Caco-2 (cell line): Measurements from ENCODE around the gene TSEN34. TPM values are rescaled to one million over a fixed set of nuclear protein-coding genes. Genes with fewer than 3 reads are reported as not detected.
"Not testable (repeated sequence)": the region's sequence is repeated elsewhere in the genome, so short reads cannot be mapped to it uniquely, and the experiment has no call there.

Experiments used
- BruUV-seq: library from RNA; stranded (reverse); fragments of 400-500 nt; replicated peaks from 2 replicates; lab custom pipeline; 2021; lab: Mats Ljungman, UMichigan
- CTCF ChIA-PET: fragments of 300-600 bp; sonication (Branson Sonifier 250); formaldehyde crosslinking; loops from one replicate; lab custom pipeline; 2022; ENCODE audit warnings: antibody characterized with exemption; lab: Charles Lee
- POLR2A ChIA-PET: fragments of 300-600 bp; sonication (Branson Sonifier 250); formaldehyde crosslinking; loops from one replicate; lab custom pipeline; 2022; ENCODE audit warnings: antibody characterized with exemption; lab: Charles Lee
- DNase-seq, 2 experiments: peaks; one replicate each; pipeline versions ENCODE4 v3.0.0 to v3.0.0-alpha.2; 2020 to 2022
- H3K27me3 ChIP-seq: replicated peaks from 2 replicates; pipeline ENCODE4 v1.6.0; 2011; ENCODE audit warnings: low read length; ENCODE audit not compliant: control insufficient read depth, insufficient read depth
- H3K36me3 ChIP-seq: 2 replicates; pipeline ENCODE4 v1.5.1; 2011; ENCODE audit warnings: low read length; ENCODE audit not compliant: control insufficient read depth, insufficient read depth
- H3K4me1 ChIP-seq: fragments of 250-450 bp; sonication (Bioruptor Pico); 2 replicates; pipeline ENCODE4 v1.5.1; 2020; ENCODE audit warnings: mild to moderate bottlenecking
- H3K4me3 ChIP-seq: 2 replicates; pipeline ENCODE4 v1.5.1; 2011; ENCODE audit warnings: low read depth, mild to moderate bottlenecking, control low read depth, low read length
- H3K9me3 ChIP-seq: fragments of 250-450 bp; sonication (Bioruptor Pico); 2 replicates; pipeline ENCODE4 v1.5.1; 2020; ENCODE audit warnings: mild to moderate bottlenecking, moderate library complexity
- H3K27ac Mint-ChIP-seq: one replicate; pipeline ENCODE4 v1.8.0; 2022; ENCODE audit warnings: mixed read lengths; ENCODE audit not compliant: unreplicated experiment
- H3K27me3 Mint-ChIP-seq: one replicate; pipeline ENCODE4 v1.8.0; 2022; ENCODE audit warnings: mixed read lengths; ENCODE audit not compliant: insufficient read depth, unreplicated experiment
- H3K36me3 Mint-ChIP-seq: one replicate; pipeline ENCODE4 v1.8.0; 2022; ENCODE audit warnings: mild to moderate bottlenecking, mixed read lengths; ENCODE audit not compliant: insufficient read depth, unreplicated experiment
- H3K4me1 Mint-ChIP-seq: one replicate; pipeline ENCODE4 v1.8.0; 2022; ENCODE audit warnings: low read depth, mixed read lengths; ENCODE audit not compliant: unreplicated experiment
- H3K4me3 Mint-ChIP-seq: one replicate; pipeline ENCODE4 v1.8.0; 2022; ENCODE audit warnings: mild to moderate bottlenecking, moderate library complexity, mixed read lengths; ENCODE audit not compliant: unreplicated experiment
- H3K9me3 Mint-ChIP-seq: one replicate; pipeline ENCODE4 v1.8.0; 2022; ENCODE audit warnings: mixed read lengths; ENCODE audit not compliant: unreplicated experiment
- intact Hi-C: fragments of 100-400 bp; cut with micrococcal nuclease; formaldehyde crosslinking; loops from one replicate; pipeline ENCODE4 v1.10.0; 2022; ENCODE audit not compliant: unreplicated experiment
- total RNA-seq: library from RNA; stranded (reverse); gene quantifications from 2 replicates; pipeline ENCODE4 v1.2.3, GENCODE V29; 2022
- TF ChIP-seq, protein P1 (sequence below), 2 experiments: fragments of 200-600 bp in 1 of 2; IDR thresholded peaks; 1 replicate in 1 of 2; 2 replicates in 1 of 2; pipeline versions ENCODE4 v1.5.1 to v1.8.0; 2011 to 2022; ENCODE audit warnings: antibody characterized with exemption in 1 of 2, control low read depth in 1 of 2, inconsistent platforms in 1 of 2, low read depth in 1 of 2, low read length in 1 of 2, mild to moderate bottlenecking in 1 of 2, moderate library complexity in 1 of 2; ENCODE audit not compliant: insufficient read depth in 1 of 2, severe bottlenecking in 1 of 2, unreplicated experiment in 1 of 2

TSEN34 gene
- total RNA-seq, 1 experiment from 2014 or later, result 42.6 TPM

DNA sequence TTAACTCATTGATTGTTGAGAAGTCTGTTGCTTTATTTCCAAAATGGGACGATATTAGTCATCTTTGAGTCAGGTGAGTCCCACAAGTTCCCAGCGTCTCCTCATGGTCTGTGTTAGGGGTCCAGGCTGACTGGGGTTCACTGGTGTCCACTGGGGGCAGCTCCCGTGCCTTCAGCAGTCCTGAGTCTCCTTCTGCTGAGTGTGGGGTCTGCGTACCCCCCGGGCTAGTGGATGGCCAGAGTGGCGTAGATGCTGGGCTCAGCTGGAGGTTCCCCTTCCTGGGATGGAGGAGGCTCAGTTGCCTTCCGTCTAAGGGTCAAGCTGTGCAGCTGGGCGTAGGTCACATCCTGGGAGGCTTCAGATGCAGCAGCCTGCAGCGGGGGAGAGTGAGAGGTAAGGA is 25.8 kb downstream of the TSEN34 start:
- H3K4me1 ChIP-seq, result no peaks in the 10 kb centered on the region
- CTCF ChIA-PET, result no interaction called here
- H3K9me3 ChIP-seq, result no peaks in the 10 kb centered on the region
- Mint-ChIP-seq H3K9me3 (no peaks in the 10 kb centered on the region), H3K4me3 (no peak overlapping the region), H3K27me3 (no peaks in the 10 kb centered on the region), H3K36me3 (peaks cover 59% of the 10 kb centered on the region), H3K4me1 (no peaks in the 10 kb centered on the region), H3K27ac (no peak overlapping the region)
- intact Hi-C loops, result no loop called here
- POLR2A ChIA-PET, result no interaction called here
- no peak for DNase-seq
- no peaks in the 10 kb centered on the region for H3K27me3 ChIP-seq
- TF ChIP-seq, protein P1, sequence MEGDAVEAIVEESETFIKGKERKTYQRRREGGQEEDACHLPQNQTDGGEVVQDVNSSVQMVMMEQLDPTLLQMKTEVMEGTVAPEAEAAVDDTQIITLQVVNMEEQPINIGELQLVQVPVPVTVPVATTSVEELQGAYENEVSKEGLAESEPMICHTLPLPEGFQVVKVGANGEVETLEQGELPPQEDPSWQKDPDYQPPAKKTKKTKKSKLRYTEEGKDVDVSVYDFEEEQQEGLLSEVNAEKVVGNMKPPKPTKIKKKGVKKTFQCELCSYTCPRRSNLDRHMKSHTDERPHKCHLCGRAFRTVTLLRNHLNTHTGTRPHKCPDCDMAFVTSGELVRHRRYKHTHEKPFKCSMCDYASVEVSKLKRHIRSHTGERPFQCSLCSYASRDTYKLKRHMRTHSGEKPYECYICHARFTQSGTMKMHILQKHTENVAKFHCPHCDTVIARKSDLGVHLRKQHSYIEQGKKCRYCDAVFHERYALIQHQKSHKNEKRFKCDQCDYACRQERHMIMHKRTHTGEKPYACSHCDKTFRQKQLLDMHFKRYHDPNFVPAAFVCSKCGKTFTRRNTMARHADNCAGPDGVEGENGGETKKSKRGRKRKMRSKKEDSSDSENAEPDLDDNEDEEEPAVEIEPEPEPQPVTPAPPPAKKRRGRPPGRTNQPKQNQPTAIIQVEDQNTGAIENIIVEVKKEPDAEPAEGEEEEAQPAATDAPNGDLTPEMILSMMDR (IDR thresholded peaks at IDR 0.05; ENCODE audit: insufficient read depth in 1 of 2, low read depth in 1 of 2, low read length in 1 of 2, severe bottlenecking in 1 of 2, unreplicated experiment in 1 of 2), result no peak
- H3K4me3 ChIP-seq, result no peak overlapping the region
- H3K36me3 ChIP-seq, result no peaks in the 10 kb centered on the region
- BruUV-seq, result no TSS peak

DNA sequence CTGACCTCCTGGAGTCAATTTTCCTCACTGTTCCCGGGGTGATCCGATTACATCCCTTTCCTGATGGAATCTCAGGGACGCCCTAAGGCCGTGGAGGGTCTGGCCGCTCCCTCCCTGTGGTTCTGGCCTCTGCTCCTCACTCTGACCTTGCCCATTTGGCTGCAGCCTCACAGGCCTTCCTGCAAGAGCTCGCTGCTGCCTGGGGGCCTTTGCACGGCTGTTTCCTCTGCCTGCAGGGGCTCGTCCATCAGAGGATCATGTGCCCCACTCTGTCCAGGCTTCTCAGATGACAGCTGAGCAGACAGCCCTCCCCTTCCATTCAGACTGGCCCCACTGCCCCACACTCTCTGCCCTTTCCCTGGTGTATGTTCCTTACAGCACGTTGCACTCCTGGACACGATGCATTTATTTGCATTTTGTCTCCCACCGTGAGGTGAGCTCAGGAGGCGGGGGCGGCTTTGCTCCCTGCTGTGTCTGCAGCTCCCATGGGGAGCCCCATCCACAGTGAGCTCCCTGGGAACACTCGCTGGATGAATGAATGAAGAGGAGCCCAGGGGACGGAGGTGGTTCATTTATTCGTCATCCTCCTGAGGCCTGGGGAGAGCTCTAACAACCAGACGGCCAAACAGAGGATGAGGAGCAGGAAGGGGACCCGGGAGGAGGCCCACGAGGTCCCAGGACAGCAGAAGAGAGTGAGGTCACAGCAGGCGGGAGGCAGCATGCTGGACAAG is 26.6 kb downstream of the TSEN34 start:
- H3K27ac Mint-ChIP-seq, H3K4me1 Mint-ChIP-seq, DNase-seq, H3K27me3 Mint-ChIP-seq, H3K4me1 ChIP-seq, POLR2A ChIA-PET, intact Hi-C loops, H3K4me3 ChIP-seq, H3K4me3 Mint-ChIP-seq, H3K9me3 ChIP-seq, H3K27me3 ChIP-seq, H3K9me3 Mint-ChIP-seq, CTCF ChIA-PET, BruUV-seq, H3K36me3 ChIP-seq: not testable (repeated sequence)
- H3K36me3 Mint-ChIP-seq, result peaks cover 51% of the 10 kb centered on the region

DNA sequence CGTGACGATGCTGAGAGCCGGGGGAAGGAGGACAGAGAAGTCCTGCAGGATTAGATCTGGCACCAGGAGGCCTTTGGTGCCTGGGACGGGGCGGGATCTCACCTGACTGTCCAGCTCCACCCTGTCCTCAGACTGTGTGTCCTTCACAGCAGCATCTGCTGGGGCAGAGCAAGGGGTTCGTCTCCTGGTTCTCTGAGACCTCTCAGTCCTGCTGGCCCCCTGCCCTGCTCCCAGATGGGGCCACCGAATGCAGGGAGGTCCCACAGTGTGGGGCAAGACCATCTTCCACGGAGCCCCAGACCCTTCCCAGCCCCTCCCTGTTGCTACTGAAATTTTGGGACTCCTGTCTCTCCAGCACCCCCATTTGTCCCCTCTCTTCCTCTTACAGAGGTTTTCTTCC is 27.2 kb downstream of the TSEN34 start:
- Mint-ChIP-seq H3K27me3 (no peaks in the 10 kb centered on the region), H3K4me1 (no peaks in the 10 kb centered on the region), H3K27ac (no peak overlapping the region), H3K4me3 (no peak overlapping the region), H3K36me3 (peaks cover 48% of the 10 kb centered on the region), H3K9me3 (no peaks in the 10 kb centered on the region)
- BruUV-seq, result no TSS peak
- TF ChIP-seq, protein P1 (IDR thresholded peaks at IDR 0.05; ENCODE audit: insufficient read depth in 1 of 2, low read depth in 1 of 2, low read length in 1 of 2, severe bottlenecking in 1 of 2, unreplicated experiment in 1 of 2), result no peak
- Histone ChIP-seq H3K4me1 (no peaks in the 10 kb centered on the region), H3K9me3 (no peaks in the 10 kb centered on the region), H3K27me3 (no peaks in the 10 kb centered on the region), H3K36me3 (no peaks in the 10 kb centered on the region), H3K4me3 (no peak overlapping the region)
- CTCF ChIA-PET, result no interaction called here
- POLR2A ChIA-PET, result no interaction called here
- DNase-seq, result no peak
- intact Hi-C loops, result no loop called here
